ENCODE results near the gene TM7SF2. TPM values are rescaled to one million over a fixed set of nuclear protein-coding genes. Genes with fewer than 3 reads are reported as not detected.
A peak's percentile ranks its signal among the peaks of the same experiment; 100 is the strongest.

TM7SF2 gene
- total RNA-seq, 1 experiment from 2014 or later = 74.8 TPM

GRCh38 chr11:65131895-65132237, 20.2 kb downstream of the TM7SF2 start:
- H3K27me3 Mint-ChIP-seq (ENCODE audit: low read depth) = no peaks in the 10 kb centered on the region
- TF ChIP-seq, protein P1, sequence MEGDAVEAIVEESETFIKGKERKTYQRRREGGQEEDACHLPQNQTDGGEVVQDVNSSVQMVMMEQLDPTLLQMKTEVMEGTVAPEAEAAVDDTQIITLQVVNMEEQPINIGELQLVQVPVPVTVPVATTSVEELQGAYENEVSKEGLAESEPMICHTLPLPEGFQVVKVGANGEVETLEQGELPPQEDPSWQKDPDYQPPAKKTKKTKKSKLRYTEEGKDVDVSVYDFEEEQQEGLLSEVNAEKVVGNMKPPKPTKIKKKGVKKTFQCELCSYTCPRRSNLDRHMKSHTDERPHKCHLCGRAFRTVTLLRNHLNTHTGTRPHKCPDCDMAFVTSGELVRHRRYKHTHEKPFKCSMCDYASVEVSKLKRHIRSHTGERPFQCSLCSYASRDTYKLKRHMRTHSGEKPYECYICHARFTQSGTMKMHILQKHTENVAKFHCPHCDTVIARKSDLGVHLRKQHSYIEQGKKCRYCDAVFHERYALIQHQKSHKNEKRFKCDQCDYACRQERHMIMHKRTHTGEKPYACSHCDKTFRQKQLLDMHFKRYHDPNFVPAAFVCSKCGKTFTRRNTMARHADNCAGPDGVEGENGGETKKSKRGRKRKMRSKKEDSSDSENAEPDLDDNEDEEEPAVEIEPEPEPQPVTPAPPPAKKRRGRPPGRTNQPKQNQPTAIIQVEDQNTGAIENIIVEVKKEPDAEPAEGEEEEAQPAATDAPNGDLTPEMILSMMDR (conservative IDR thresholded peaks at IDR 0.05) = no peak
- Histone ChIP-seq H3K23ac (ENCODE audit: insufficient read length, low read depth, low read length) (no peak overlapping the region), H3K79me1 (ENCODE audit: insufficient read depth, low read depth, low read length, poor library complexity, severe bottlenecking) (no peaks in the 10 kb centered on the region), H3K27ac (ENCODE audit: insufficient read length, low read depth, low read length) (no peak overlapping the region), H2AK5ac (ENCODE audit: insufficient read length, low read length) (no peak overlapping the region), H3K79me2 (ENCODE audit: insufficient read depth, low read length) (no peaks in the 10 kb centered on the region), H3K4ac (ENCODE audit: low read depth, low read length) (no peak overlapping the region), H3K9me3 (ENCODE audit: control insufficient read depth, low read depth, low read length) (no peaks in the 10 kb centered on the region), H3K56ac (ENCODE audit: insufficient read length, low read depth, low read length) (no peak overlapping the region), H2BK15ac (ENCODE audit: low read depth, low read length) (no peak overlapping the region), H2BK12ac (ENCODE audit: insufficient read length, low read depth, low read length) (no peak overlapping the region), H4K91ac (ENCODE audit: insufficient read length, low read depth, low read length) (no peak overlapping the region), H4K20me1 (ENCODE audit: control insufficient read depth, insufficient read depth, insufficient read length) (no peaks in the 10 kb centered on the region), H2AFZ (ENCODE audit: low read length) (no peak overlapping the region), H3T11ph (ENCODE audit: low read length) (no peak overlapping the region), H3K4me1 (ENCODE audit: insufficient read depth, low read length) (no peaks in the 10 kb centered on the region), H3K4me2 (ENCODE audit: insufficient read depth, insufficient read length, low read length) (no peak overlapping the region), H2BK5ac (ENCODE audit: insufficient read length, low read length) (no peak overlapping the region), H2BK120ac (ENCODE audit: low read depth, low read length, poor library complexity, severe bottlenecking) (no peak overlapping the region), H4K8ac (replicated peaks; ENCODE audit: insufficient read length, low read depth, low read length) (no peak overlapping the region), H3K27me3 (ENCODE audit: insufficient read depth, low read length) (no peaks in the 10 kb centered on the region), H3K9ac (ENCODE audit: extremely low read depth, insufficient read length, low read length) (no peak overlapping the region), H3K23me2 (ENCODE audit: insufficient read length, low read depth, low read length, poor library complexity, severe bottlenecking) (peaks cover 14% of the 10 kb centered on the region), H3K18ac (ENCODE audit: insufficient read length, low read depth, low read length) (no peak overlapping the region), H4K5ac (ENCODE audit: insufficient read length, low read depth, low read length) (no peak overlapping the region), H3K14ac (ENCODE audit: insufficient read depth, low read length) (no peak overlapping the region), H2BK20ac (ENCODE audit: low read depth, low read length, poor library complexity, severe bottlenecking) (no peak overlapping the region)
- no peak for DNase-seq
- H3K4me1 Mint-ChIP-seq = peaks cover 19 to 23% of the 10 kb centered on the region in 2 experiments
- peaks cover 7 to 41% (median 37%) of the 10 kb centered on the region in 3 experiments; a peak in 6 of 7 replicates for H3K36me3 Mint-ChIP-seq (ENCODE audit: insufficient read depth in 1 of 3, low read depth in 3 of 3)
- no peak overlapping the region; a peak in 1 of 5 replicates for H3K4me3 Mint-ChIP-seq
- no CpG with 5 or more reads among the region's 6 CpGs for WGBS (ENCODE audit: extremely low coverage, insufficient read length, low lambda C conversion rate)
- no peaks in the 10 kb centered on the region; a peak in 1 of 5 replicates for H3K9me3 Mint-ChIP-seq
- H3K27ac Mint-ChIP-seq = peak overlapping the region in 1 of 3 experiments; percentile 83; a peak in 1 of 7 replicates
